GM10248 (cell line): ENCODE results near the gene VDAC1.
"Not testable (repeated sequence)": the region's sequence is repeated elsewhere in the genome, so short reads cannot be mapped to it uniquely, and the experiment has no call there.

Experiments
- CTCF ChIA-PET: fragments of 300-600 bp; sonication (Branson Sonifier 250); formaldehyde crosslinking; extraction: SDS; loops from one replicate; lab custom pipeline; 2021; ENCODE audit warnings: antibody characterized with exemption; lab: Yijun Ruan, JAX
- POLR2A ChIA-PET: fragments of 350-650 bp; sonication (Branson Sonifier 250); formaldehyde crosslinking; extraction: SDS; loops from one replicate; lab custom pipeline; 2020; ENCODE audit warnings: antibody characterized with exemption; lab: Yijun Ruan, JAX
- DNase-seq: peaks from one replicate; pipeline ENCODE4 v3.0.0; 2012; ENCODE audit errors: extremely low spot score
- CTCF ChIP-seq: IDR thresholded peaks from 2 replicates; pipeline ENCODE4 v1.5.1; 2012; ENCODE audit warnings: mild to moderate bottlenecking, low read depth; ENCODE audit errors: extremely low read depth, missing control alignments, control extremely low read depth

VDAC1 gene

GRCh38 chr5:133942614-133943474 is 61.9 kb downstream of the VDAC1 start:
- CTCF ChIA-PET = interaction anchor here (0.7 to 3.0 kb wide), 3 partner anchors 189 to 519 kb away, joined by 3 to 14 read pairs (median 13); no protein-coding TSS in a partner anchor
- POLR2A ChIA-PET = no interaction called here
- DNase-seq = no peak
- TF ChIP-seq CTCF = no peak

GRCh38 chr5:133941456-133942196 is 63.1 kb downstream of the VDAC1 start:
- DNase-seq = no peak
- POLR2A ChIA-PET = no interaction called here
- CTCF ChIA-PET = interaction anchor here (0.7 kb wide), 1 partner anchor 188 kb away, joined by 3 read pairs; no protein-coding TSS in a partner anchor
- no peak for TF ChIP-seq CTCF

GRCh38 chr5:133939668-133940067 is 65.1 kb downstream of the VDAC1 start:
- POLR2A ChIA-PET = no interaction called here
- no peak for DNase-seq
- TF ChIP-seq CTCF = no peak
- CTCF ChIA-PET = interaction anchor here (1.3 kb wide), 1 partner anchor 386 kb away, joined by 3 read pairs; no protein-coding TSS in a partner anchor

- no peak for TF ChIP-seq CTCF
- CTCF ChIA-PET = interaction anchor here (0.9 to 2.7 kb wide), 5 partner anchors 9 to 41 kb away, joined by 3 to 11 read pairs (median 3); no protein-coding TSS in a partner anchor
- DNase-seq = no peak
- POLR2A ChIA-PET = no interaction called here
Measured at GRCh38 chr5:133938929-133939328, 65.8 kb downstream of the VDAC1 start.

GRCh38 chr5:133938039-133938821 is 66.5 kb downstream of the VDAC1 start:
- no peak for TF ChIP-seq CTCF
- no peak for DNase-seq
- POLR2A ChIA-PET = no interaction called here
- CTCF ChIA-PET = interaction anchor here (0.9 to 2.7 kb wide), 5 partner anchors 8 to 41 kb away, joined by 3 to 11 read pairs (median 3); no protein-coding TSS in a partner anchor

GRCh38 chr5:133937628-133938027 is 67.1 kb downstream of the VDAC1 start:
- CTCF ChIA-PET = interaction anchor here (2.7 kb wide), 1 partner anchor 11 kb away, joined by 11 read pairs; no protein-coding TSS in a partner anchor
- POLR2A ChIA-PET, DNase-seq: not testable (repeated sequence)
